SK-N-MC (cell line): ENCODE results near the gene RNASEH2A.

Experiments
- DNase-seq: peaks from one replicate; pipeline ENCODE4 v3.0.0-alpha.2; 2011; ENCODE audit warnings: low read depth, low spot score
- H3K27ac ChIP-seq: fragments of 200-600 bp; sonication (generic); 2 replicates; pipeline ENCODE4 v1.5.1; 2016; ENCODE audit warnings: mixed run types
- H3K36me3 ChIP-seq: fragments of 200-600 bp; sonication (generic); 2 replicates; pipeline ENCODE4 v1.6.1; 2017; ENCODE audit warnings: antibody characterized with exemption, low read length, mixed read lengths; ENCODE audit not compliant: insufficient read depth
- H3K4me3 ChIP-seq: fragments of 200-600 bp; sonication (generic); 2 replicates; pipeline ENCODE4 v1.5.1; 2016
- H3K9ac ChIP-seq: fragments of 200-600 bp; sonication (generic); 2 replicates; pipeline ENCODE4 v1.8.0; 2017; ENCODE audit warnings: mixed run types, mixed read lengths; ENCODE audit not compliant: insufficient read length
- H3K9me3 ChIP-seq: fragments of 200-600 bp; sonication (generic); 2 replicates; pipeline ENCODE4 v1.6.1; 2017; ENCODE audit warnings: low read depth, mild to moderate bottlenecking, antibody characterized with exemption, low read length, moderate library complexity, mixed read lengths
- EZH2 ChIP-seq: fragments of 200-600 bp; sonication (generic); IDR thresholded peaks from one replicate; pipeline ENCODE4 v1.6.1; 2017; ENCODE audit warnings: antibody characterized with exemption
- FOXP2 ChIP-seq: optimal IDR thresholded peaks from 2 replicates; pipeline ENCODE3; 2011; ENCODE audit warnings: mild to moderate bottlenecking, moderate library complexity; ENCODE audit not compliant: insufficient read depth; ENCODE audit errors: extremely low read length, control extremely low read depth
- POLR2AphosphoS5 ChIP-seq: IDR thresholded peaks from 2 replicates; pipeline ENCODE4 v1.6.1; 2012; ENCODE audit warnings: mild to moderate bottlenecking, low read depth, low read length, borderline replicate concordance

RNASEH2A gene

DNA sequence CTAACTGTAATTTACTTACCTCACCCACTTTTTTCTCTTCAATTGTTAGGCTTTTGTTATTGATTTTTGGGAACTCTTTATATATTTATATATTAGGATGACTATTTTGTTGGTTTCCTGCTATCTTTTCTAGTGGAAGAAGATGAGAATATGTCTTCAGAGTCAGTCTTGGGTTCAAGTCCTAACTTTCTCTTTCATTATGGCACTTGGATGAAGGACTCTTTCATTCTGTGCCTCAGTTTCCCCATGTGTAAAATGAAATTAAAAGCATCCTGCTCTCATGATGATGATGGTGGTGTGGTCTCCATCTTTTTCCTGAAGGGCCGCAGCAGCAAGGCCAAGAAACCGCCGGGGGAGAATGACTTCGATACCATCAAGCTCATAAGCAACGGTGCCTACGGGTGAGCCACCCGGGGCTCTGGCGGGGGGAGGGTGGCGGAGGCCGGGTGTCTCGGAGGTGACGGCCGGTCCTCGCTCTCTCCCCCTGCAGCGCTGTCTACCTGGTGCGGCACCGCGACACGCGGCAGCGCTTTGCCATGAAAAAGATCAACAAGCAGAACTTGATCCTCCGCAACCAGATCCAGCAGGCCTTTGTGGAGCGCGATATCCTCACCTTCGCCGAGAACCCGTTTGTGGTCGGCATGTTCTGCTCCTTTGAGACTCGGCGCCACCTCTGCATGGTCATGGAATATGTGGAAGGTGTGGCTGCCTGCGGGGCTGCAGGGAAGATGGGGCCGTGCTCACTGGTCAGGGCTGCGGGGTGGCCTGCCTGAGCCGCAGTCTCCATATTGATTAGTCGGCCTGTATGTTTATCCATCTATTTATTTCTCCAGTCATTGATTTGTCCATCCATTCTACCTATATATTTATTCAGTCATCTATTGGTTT lies 51.9 kb downstream of the RNASEH2A start:
- H3K9me3 ChIP-seq = no peaks in the 10 kb centered on the region
- no peak overlapping the region for H3K4me3 ChIP-seq
- TF ChIP-seq POLR2AphosphoS5 = no peak
- no peak for DNase-seq
- H3K27ac ChIP-seq = no peak overlapping the region
- H3K9ac ChIP-seq = no peak overlapping the region
- peaks cover 9% of the 10 kb centered on the region; the same call in 1 of the 2 replicates for H3K36me3 ChIP-seq

DNA sequence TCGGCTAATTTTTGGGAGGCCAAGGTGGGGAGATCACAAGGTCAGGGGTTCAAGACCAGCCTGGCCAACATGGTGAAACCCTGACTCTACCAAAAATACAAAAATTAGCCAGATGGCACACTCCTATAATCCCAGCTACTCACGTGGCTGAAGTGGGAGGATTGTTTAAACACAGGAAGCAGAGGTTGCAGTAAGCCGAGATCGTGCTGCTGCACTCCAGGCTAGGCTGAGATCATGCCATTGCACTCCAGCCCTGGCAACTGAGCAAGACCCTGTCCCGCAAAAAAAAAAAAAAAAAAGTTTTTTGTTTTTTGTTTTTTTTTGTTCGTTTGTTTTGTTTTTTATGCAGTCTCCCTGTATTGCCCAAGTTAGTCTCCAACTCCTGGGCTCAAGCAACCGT lies 53.2 kb downstream of the RNASEH2A start:
- DNase-seq = no peak
- no peak for TF ChIP-seq POLR2AphosphoS5
- no peak for TF ChIP-seq FOXP2
- TF ChIP-seq EZH2 = no peak
- no peak overlapping the region for H3K27ac ChIP-seq
- H3K36me3 ChIP-seq = peaks cover 5% of the 10 kb centered on the region; the same call in 1 of the 2 replicates
- H3K9me3 ChIP-seq = no peaks in the 10 kb centered on the region
- H3K9ac ChIP-seq = no peak overlapping the region
- H3K4me3 ChIP-seq = no peak overlapping the region
